CD4-positive, alpha-beta T cell treated with Interleukin-4 for 4 hours (primary cell): ENCODE measurements around the gene RITA1.
A peak's percentile ranks its signal among the peaks of the same experiment; 100 is the strongest.

ENCODE experiments used
- DNase-seq: peaks from one replicate; pipeline ENCODE4 v3.0.0-alpha.2; 2020

RITA1 gene

DNA sequence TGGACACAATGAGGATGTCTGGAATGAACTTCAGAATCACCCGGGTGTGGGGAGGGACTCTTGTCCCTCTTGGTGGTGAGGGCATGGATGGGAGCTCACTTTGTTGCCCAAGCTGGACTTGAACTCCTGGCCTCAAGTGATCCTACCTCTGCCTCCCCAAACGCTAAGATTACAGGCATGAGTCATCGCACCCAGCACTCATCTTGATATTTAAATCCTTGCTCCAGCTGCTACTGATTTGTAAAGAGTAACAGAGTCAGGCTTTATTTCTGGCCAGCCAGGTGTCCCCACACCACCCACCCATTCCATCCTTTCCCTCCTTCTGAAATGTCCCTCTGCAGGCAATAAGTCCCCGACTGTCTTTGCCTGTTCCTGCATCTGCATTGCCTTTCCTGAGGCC is 5.2 kb upstream of the RITA1 start:
- DNase-seq = no peak

DNA sequence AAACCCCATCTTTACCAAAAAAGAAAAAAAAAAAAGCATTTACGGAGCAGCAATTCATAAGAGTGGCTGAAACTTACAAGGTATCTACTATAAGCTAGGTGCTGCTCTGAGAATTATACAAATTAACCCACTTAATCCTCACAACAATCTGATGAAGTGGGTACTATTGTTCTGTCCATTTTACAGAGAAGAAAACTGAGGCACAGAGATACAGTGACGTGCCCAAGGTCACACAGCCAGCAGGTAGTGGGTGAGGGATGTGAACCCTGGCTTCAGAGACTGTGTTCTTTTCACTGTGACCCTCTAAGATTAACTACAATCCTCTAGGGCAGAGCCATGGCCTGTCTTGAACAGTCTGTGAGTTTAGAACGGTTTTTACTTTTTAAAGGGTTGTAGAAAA is 3.5 kb upstream of the RITA1 start:
- DNase-seq = no peak

DNA sequence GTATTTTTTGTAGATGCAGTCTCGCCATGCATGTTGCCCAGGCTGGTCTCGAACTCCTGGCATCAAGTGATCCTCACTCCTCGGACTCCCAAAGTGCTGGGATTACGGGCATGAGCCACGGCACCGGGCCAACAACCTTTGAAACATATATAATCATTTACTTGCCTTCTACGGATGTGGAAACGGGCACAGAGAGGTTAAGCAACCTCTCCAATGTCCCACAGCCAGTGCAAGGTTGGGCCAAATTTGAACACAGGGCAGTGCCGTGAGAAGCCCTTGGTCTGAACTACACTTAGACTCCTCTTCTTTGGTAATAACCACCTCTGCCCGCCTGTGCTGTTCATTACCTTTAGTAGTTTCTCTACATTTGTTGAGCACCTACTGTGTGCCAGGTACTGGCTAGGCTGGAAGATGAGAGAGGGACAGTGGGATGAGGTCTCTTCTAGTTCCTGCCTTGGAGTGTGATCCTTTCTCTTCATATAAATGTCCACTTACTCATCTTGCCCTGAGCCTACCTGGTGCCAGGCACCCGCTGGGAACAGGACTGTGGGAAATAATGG is 2.4 kb upstream of the RITA1 start:
- DNase-seq = no peak

DNA sequence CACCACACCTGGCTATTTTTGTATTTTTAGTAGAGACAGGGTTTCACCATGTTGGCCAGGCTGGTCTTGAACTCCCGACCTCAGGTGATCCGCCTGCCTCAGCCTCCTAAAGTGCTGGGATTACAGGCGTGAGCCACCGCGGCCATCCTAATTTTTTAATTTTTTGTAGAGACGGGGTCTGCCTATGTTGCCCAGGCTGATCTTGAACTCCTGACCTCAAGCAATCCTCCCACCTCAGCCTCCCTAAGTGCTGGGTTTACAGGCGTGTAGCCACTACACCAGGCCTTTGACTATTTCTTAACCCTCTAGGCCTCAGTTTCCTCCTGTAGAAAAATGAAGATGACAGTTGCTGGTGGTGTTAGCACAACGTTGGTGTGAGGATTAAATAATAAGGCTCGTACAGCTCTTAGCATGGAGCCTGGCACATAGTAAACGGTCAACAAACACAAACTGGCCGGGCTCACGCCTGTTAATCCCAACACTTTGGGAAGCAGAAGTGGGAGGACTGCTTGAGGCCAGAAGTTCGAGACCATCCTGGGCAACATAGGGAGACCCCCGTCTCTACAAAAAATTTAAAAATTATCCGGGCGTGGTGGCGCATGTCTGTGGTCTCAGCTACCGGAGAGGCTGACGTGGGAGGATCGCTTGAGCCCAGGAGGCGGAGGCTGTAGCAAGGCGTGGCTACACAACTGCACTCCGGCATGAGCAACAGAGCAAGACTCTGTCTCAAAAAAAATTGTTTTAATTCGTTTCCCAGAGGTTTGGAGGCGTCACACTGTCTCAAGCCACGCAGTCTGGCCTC is 1.2 kb upstream of the RITA1 start:
- DNase-seq = no peak

DNA sequence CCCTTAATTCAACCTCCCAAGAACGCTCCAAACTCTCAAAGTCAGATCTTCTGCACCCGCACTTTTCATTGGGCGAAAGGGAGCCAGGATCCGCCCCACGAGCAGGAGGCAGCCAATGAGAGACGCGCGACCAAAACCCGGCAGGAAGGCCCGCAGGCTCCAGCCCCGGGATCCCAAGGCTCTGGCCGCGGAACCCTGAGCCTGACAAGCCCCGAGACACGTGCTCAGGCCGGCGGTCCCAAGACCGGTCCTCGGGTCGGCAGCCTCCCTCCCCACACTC is 681 bp upstream of the RITA1 start:
- DNase-seq = peak; percentile 88

DNA sequence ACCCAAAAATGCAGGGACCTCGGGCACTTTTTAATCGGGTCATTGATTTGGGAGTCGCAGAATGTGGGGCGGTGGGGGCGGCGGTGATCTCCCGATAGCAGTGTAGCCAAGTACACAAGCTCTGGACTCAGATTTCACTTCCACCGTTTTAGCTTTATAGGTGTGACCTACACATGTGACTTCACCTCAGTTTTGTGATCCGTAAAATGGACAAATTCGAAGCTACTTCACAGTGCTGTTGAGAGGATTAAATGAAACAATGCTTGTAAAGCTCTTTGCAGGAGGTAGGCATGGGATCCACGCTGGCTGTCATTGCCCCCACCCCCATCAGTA is 478 bp downstream of the RITA1 start:
- no peak for DNase-seq

DNA sequence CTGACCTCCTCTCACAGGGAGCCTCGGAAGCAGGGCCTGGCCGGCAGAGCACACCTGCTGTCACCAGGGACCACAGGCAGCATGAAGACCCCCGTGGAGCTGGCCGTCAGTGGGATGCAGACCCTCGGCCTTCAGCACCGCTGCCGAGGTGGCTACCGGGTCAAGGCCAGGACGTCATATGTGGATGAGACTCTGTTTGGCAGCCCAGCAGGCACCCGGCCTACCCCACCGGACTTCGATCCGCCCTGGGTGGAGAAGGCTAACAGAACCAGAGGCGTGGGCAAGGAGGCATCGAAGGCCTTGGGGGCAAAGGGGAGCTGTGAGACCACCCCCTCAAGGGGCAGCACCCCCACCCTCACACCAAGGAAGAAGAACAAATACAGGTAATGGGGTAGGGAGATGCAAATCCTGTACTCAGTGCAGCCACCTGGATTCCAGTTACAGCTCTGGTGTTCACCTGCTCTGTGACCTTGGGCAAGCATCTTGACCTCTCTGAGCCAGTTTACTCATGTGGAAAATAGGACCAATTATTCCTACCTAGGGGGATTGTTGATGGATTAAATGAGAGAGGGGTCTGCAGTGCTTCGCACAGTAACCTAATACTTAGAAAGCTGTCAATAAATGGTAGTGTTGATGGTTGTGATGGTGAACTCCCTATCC is 1.3 kb downstream of the RITA1 start:
- no peak for DNase-seq

DNA sequence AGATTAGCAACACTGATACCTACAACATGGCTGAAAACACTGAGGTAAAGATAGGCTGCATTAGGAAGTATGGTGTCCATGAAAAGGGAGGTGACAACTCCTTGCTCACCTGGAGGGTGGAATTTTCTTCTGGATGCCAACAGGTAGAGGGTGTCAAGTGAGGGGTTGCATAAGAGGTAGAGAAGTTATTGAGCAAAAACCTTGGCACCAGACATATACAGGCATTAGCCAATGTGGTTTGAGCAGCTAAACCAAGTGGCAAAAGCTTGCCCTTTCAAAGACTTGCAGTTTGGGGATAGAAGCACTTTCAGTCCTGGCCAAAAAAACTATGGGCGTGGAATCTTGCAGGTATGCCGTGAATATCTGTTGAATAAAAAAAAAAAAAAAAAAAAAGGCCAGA is 3.8 kb downstream of the RITA1 start:
- no peak for DNase-seq

DNA sequence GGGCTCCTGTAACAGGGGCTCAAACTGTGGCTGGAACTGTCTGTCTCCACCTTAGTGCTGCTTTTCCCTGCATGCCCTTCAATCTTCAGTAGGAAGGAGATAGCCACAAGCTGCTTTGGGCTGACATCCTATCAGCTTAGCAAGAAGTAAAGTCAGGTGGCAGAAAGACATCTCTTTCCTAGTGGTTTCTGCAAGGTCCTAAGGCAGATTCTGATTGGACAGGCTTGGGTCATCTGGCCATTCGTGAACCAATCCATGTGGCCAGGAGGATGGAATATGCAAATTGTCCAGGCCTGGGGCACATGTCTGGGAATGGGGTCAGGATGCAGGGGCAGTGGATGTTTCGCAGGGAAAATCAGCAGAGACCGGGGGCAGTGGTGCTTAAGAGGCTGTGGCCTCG is 5.2 kb downstream of the RITA1 start:
- DNase-seq = no peak

DNA sequence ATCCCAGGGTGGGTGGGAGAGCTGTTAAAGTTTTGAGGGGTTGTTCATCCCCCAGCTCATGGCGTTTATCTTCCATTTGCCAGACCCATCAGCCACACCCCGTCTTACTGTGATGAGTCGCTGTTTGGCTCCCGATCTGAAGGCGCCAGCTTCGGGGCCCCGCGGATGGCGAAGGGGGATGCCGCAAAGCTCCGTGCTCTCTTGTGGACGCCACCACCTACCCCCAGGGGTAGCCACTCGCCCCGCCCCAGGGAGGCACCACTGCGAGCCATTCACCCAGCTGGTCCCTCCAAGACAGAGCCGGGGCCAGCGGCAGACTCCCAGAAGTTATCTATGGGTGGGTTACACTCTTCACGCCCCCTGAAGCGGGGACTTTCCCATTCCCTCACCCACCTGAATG is 5.7 kb downstream of the RITA1 start:
- DNase-seq = no peak

DNA sequence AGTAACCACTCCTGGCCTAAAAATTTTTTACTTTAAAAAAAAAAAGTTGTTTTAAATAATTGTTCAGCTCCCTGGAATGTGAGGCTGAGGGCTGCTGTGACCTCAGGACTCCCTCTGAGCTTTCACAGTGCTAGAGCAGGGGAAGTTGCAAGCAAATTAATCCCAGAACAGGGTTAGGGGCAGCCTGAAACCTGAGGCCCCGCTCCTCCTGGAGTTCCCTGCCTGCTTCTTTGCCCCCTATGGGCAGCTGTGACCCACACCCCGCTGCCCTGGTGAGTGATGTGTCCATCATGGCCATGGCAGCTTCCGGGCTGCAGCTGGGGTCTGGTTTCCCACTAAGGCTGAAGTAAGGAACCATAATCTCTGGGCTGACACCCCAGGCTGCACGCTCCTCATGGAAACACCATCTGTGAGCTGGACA is 9.5 kb downstream of the RITA1 start:
- no peak for DNase-seq

DNA sequence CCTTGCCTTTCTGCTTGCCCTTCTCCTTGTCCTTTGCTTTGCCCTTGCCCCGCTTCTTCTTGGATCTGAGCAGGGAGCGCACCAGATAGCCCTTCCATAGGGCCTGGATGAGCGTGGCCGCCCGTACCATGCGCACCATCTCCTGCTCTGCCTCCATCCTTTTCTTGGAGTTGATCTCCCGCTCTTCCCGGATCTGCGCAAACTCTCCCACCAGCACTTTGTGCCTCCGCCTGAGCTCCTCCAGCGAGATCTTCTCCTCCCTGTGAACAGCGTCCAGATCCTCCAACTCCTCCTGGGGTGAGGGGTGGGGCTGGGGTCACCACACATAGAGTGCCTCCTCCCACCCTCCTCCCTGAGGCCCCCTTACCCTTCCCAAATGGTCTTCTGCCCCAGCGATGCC is 10.1 kb downstream of the RITA1 start:
- no peak for DNase-seq

DNA sequence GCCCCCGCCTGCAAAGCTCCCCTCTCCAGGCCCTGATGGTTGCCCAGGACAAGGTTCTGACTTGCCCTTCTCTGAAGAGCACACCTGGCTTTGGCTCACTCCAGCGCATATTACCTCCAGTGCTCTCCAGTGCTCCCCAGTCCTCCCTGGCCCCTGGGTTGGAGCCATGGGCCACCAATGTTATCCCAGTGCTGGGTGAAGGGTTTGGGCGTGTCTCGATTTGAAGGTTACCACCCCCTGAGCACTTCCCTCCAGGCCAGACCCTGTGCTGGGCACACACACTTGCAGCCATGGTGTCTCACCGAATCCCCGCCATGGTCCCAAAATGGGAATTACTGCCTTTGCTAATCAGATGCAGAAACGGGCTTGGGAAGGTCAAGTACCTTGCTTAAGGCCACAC is 11.1 kb downstream of the RITA1 start:
- DNase-seq = no peak

DNA sequence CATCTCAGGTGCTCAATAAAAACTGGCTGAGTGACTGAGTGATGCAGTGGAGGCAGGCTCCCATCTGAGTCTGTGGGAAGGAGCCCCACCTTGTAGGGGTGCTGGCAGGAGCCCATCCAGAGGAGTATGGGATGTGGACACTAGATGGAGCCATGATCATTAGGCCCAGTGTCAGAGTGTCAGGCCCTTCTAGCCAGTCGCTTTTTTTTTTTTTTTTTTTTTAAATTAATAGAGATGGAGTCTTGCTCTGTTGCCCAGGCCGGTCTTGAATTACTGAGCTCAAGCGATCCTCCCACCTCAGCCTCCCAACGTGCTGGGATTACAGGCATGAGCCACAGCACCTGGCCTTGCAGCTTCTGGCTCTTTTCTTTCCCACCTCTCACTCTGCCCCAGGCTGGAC is 11.5 kb downstream of the RITA1 start:
- DNase-seq = peak; percentile 71

DNA sequence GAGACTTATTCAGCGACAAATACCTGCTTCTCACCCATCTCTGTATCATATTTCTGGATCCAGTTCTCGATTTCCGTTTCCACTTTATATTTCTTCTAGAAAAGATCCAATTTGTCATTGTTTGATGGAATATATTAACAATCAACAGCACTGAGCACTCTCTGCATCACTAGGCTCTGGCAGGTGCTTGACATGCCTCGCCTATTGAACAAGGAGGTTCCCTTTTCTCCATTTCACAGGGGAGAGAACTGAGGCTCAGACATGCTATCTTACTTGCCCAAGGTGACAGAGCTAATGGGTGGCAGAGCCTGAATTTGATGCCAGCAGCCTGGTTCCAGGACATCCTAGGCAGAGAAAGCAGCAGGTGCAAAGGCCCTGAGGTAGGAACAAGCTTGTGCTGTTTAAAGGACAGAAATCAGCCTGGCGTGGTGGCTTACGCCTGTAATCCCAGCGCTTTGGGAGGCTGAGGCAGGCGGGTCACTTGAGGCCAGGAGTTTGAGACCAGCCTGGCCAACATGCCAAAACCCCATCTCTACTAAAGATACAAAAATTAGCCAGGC is 12.1 kb downstream of the RITA1 start:
- no peak for DNase-seq

DNA sequence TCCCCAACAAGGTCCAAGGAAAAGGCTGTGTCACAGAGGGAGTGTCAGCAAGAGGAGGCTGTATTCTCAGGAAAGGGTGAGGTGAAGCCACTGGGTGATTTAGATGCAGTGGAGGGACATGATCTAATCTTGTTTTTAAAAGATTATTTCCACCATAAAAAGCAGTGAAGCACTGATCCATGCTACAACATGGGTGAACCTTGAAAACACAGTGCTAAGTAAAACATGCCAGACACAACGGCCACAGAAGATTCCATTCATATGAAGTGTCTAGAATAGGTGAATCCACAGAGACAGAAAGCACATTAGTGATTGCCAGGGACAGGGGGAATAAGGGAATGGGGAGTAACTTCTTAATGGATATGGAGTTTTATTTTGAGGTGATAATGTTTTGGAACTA is 12.8 kb downstream of the RITA1 start:
- DNase-seq = no peak

DNA sequence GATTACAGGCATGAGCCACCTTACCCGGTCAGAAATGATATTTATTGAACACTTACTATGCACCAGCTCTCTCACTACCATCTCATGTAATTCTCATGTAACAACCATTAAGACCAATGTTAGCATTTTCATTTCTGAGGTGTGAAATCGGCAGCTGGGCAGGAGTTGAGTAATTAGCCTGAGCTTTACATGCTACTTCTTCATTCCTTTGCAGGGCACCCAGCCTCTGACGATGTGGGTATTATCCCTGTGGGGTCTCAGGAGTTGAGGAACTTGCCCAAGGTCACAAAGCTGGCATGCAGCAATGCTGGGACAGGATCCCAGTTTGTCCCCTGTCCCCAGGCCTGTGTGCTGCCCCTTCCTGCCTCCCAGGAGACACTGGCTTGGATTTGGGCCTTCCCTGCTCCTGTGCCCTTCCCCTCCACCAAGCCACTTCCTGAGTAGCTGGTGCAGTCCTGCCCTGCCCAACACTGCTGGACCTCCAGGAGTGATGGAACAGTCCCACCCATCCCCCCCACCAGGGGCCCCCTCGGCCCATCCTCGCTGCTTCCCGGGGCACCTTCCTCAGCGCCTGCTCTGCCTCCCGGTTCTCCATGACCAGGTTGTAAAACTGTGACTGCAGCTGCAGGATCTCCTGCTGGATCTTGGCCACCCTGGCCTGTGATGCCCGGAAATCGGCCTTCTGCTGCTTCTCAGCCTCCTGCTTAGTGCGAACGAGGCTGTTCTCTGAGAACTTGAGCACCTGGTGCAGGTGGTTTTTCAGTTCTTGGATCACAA is 14.7 kb downstream of the RITA1 start:
- DNase-seq = no peak

DNA sequence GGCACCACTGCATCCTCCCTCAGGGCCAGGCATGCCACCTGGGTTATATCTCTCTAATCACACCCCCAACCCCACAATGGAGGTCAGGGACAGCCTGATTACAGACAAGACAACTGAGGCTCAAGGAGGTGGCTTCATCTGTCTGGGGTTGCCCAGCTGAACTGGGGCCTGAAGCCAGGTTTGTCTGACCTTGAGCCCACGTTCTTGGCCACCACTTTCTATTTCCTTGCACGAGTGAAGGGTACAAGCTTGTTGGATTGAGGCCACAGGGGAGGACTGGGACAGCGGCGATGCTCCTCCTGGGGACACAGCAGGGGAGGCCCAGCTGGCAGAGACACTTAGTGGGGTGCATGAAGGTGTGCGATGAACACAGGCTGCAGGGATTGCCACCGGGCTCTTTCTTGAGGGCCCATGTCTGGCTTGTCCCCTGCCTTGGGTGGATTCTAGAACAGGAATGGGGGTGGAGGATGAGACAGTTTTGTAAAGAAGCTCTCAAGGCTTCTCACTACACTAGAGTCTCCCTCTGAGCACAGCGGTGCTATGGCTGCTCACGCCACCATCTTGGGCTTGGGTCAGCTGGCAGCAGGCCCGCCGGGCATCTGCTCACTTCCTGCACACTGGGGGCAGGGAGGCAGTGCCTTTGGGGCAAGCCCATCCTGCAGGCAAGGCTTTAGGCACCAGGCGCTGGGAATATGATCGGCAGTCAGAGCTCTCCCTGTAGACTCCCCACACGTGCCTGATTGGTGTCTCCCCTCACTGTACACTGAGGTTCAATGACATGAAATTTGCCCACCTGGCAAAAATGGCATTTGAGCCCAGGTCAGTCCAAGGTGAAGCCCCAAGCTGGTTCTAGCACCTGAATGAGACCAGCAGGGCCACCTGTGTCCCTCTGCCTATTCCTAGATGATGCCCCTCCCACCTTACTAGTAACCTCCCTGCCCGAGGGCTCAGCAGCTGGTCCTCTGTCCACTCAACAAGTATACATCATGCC is 16.0 kb downstream of the RITA1 start:
- no peak for DNase-seq

DNA sequence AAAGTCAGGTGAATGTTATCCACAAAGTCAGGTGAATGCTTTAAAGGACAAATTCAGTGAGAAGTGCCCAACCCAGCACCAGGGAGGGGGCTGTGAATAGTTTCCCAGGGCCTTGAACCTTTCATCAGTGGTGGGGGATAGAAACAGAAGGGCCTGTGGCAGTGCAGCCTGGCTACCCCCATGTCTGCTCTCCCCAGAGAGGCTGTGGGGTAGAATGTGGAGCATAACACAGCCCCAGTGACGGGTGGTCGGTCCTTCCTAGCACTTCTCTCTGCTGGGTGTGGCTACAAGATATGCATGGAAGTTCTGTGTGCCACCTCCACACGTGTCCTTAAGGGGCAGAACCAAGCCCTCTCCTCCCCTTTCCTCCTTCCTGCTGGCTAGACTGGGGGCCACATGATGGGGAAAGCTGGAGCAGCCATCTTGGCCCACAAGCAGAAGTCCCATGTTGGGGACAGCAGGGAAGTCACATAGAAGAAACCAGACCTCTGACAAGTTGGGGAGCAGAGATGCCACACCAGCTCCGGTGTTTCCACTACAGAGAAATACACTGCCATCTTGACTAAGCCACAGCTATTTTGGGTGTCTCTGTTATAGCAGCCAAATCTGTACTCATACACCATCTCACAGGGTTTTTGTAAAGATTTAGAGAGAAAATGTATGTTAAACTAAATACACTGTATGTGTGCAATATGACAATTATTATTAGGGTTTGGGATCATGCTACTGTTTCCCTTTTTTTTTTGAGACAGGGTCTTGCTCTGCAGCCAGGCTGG is 17.0 kb downstream of the RITA1 start:
- no peak for DNase-seq

DNA sequence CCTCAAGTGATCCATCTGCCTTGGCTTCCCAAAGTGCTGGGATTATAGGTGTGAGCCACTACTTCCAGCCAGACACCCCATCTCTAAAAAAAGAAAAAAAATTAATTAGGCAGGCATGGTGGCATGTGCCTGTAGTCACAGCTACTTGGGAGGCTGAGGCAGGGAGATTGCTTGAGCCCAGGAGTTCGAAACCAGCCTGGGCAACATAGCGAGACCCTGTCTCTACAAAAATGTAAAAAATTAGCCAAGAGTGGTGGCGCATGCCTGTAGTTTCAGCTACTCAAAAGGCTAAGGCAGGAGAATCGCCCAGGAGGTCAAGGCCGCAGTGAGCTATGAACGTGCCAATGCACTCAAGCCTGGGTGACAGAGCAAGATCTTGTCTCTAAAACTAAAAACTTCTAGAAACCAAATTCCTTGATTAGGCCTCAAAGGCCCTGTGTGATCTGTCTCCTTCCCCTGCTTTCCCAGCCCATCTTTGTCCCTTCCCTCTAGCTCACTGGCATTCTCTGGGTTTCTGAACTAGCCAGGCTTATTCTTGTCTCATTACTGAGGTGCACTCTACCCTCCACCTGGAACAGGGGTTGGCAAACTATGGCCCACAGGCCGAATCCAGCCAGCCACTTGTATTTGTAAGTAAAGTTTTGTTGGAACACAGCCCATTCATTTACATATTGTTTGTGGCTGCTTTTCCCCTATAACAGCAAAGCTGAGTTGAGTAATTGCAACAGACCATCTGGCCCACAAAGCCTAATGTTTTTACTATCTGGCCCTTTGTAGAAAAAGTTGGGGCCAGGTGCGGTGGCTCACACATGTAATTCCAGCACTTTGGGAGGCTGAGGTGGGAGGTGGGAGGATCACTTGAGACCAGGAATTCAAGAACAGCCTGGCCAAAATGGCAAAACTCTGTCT is 18.6 kb downstream of the RITA1 start:
- no peak for DNase-seq

DNA sequence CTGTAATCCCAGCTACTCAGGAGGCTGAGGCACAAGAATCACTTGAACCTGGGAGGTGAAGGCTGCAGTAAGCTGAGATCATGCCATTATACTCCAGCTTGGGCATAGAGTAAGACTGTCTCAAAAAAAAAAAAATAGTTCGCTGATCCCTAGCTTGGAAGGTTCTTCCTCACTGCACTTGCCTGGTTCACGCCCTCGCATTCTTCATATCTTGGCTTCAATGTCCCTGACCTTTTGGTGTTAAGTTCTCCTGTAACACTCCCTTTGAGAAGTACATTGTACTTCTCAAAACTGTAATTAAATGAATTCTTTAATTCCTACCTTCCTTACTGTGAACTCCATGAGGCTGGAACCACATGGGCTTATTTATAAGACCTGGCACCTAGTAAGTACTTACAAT is 19.3 kb downstream of the RITA1 start:
- DNase-seq = no peak
